Peyer's patch (tissue), 4 donors: ENCODE results near the gene GABRG3.

Source experiments
- CTCF ChIP-seq, 6 experiments: fragments of 450-650 bp in 4 of 6; fragments of 200-600 bp in 2 of 6; sonication (generic) in 1 of 6; IDR thresholded peaks; one replicate each; pipeline ENCODE4 v1.5.1; 2017 to 2019; ENCODE audit warnings: antibody characterized with exemption in 6 of 6, mild to moderate bottlenecking in 3 of 6, moderate library complexity in 1 of 6
- POLR2A ChIP-seq, 2 donors: fragments of 450-650 bp; IDR thresholded peaks; one replicate each; pipeline ENCODE4 v1.5.1; 2017; ENCODE audit warnings: antibody characterized with exemption in 2 of 2, mild to moderate bottlenecking in 2 of 2, moderate library complexity in 2 of 2

GRCh38 chr15:27481768-27482167, 510.8 kb downstream of the GABRG3 start:
- no peak for TF ChIP-seq CTCF (IDR thresholded peaks at IDR 0.05)
- TF ChIP-seq POLR2A (IDR thresholded peaks at IDR 0.05): no peak
